Activated effector memory CD4-positive, alpha-beta T cell treated with Interleukin-2 at 50 U/mL for 16 hours (primary cell): Measurements from ENCODE around the gene SNX32.

Experiments used
- DNase-seq: peaks from one replicate; pipeline ENCODE4 v3.0.0-alpha.2; 2020

SNX32 gene

GRCh38 chr11:65833297-65834030, at the start of gene SNX32:
Gene SNX32 (plus strand): TSS chr11:65833963. CDS start chr11:65834066, 103 bp downstream.
- peak; percentile 91 for DNase-seq

- no peak for DNase-seq
These were observed 48.3 kb upstream of the SNX32 start for GRCh38 chr11:65785319-65786007.

GRCh38 chr11:65786008-65786785, 47.6 kb upstream of the SNX32 start:
- no peak for DNase-seq

GRCh38 chr11:65786786-65787636, 46.8 kb upstream of the SNX32 start, which contains the start of gene OVOL1:
Gene OVOL1 (plus strand): TSS chr11:65787063. CDS start chr11:65787374, 311 bp downstream.
- DNase-seq: no peak

GRCh38 chr11:65787649-65788622, 45.8 kb upstream of the SNX32 start:
- no peak for DNase-seq

- DNase-seq: no peak
These were observed 44.9 kb upstream of the SNX32 start for GRCh38 chr11:65788821-65789220.

GRCh38 chr11:65789230-65790103, 44.3 kb upstream of the SNX32 start:
- no peak for DNase-seq

- no peak for DNase-seq
These were observed 43.5 kb upstream of the SNX32 start for GRCh38 chr11:65790104-65790901.

GRCh38 chr11:65790902-65791650, 42.7 kb upstream of the SNX32 start:
- no peak for DNase-seq

GRCh38 chr11:65791719-65792213, 42.0 kb upstream of the SNX32 start:
- peak; percentile 36 for DNase-seq

GRCh38 chr11:65792456-65792855, 41.3 kb upstream of the SNX32 start:
- DNase-seq: no peak

- no peak for DNase-seq
These were observed 40.6 kb upstream of the SNX32 start for GRCh38 chr11:65793144-65793581.

- DNase-seq: no peak
These were observed 40.0 kb upstream of the SNX32 start for GRCh38 chr11:65793625-65794400.

- no peak for DNase-seq
These were observed 38.9 kb upstream of the SNX32 start for GRCh38 chr11:65794570-65795510.

- no peak for DNase-seq
These were observed 36.8 kb upstream of the SNX32 start for GRCh38 chr11:65796726-65797601.
